NCI-H82 treated with DMSO at 0.1 percent for 48 hours (cell line): ENCODE measurements around the gene FOXD4.
"Not testable (repeated sequence)": the region's sequence is repeated elsewhere in the genome, so short reads cannot be mapped to it uniquely, and the experiment has no call there.

Experiments
- DNase-seq: peaks from one replicate; lab custom pipeline; 2025; ENCODE audit not compliant: unreplicated experiment; lab: John Stamatoyannopoulos, UW

The FOXD4 gene

GRCh38 chr9:94323-94722 is 23.9 kb downstream of the FOXD4 start:
- not testable (repeated sequence) for DNase-seq

GRCh38 chr9:93909-94308 is 24.3 kb downstream of the FOXD4 start:
- not testable (repeated sequence) for DNase-seq

- not testable (repeated sequence) for DNase-seq
Observed at GRCh38 chr9:90851-91250, 27.4 kb downstream of the FOXD4 start.

- not testable (repeated sequence) for DNase-seq
Observed at GRCh38 chr9:88396-89037, 29.7 kb downstream of the FOXD4 start.

- DNase-seq: not testable (repeated sequence)
Observed at GRCh38 chr9:87860-88259, 30.4 kb downstream of the FOXD4 start.

GRCh38 chr9:87105-87504 is 31.1 kb downstream of the FOXD4 start:
- not testable (repeated sequence) for DNase-seq

- DNase-seq: not testable (repeated sequence)
Observed at GRCh38 chr9:86697-87096, 31.5 kb downstream of the FOXD4 start.

GRCh38 chr9:82932-83689 is 35.1 kb downstream of the FOXD4 start:
- not testable (repeated sequence) for DNase-seq

GRCh38 chr9:78333-78732 is 39.9 kb downstream of the FOXD4 start:
- DNase-seq: not testable (repeated sequence)

GRCh38 chr9:76389-76788 is 41.8 kb downstream of the FOXD4 start:
- DNase-seq: not testable (repeated sequence)

GRCh38 chr9:73900-74525 is 44.2 kb downstream of the FOXD4 start:
- DNase-seq: not testable (repeated sequence)

- DNase-seq: not testable (repeated sequence)
Observed at GRCh38 chr9:73076-73899, 44.9 kb downstream of the FOXD4 start.
